ENCODE data around the gene FMN2.

- TF ChIP-seq, protein P1, sequence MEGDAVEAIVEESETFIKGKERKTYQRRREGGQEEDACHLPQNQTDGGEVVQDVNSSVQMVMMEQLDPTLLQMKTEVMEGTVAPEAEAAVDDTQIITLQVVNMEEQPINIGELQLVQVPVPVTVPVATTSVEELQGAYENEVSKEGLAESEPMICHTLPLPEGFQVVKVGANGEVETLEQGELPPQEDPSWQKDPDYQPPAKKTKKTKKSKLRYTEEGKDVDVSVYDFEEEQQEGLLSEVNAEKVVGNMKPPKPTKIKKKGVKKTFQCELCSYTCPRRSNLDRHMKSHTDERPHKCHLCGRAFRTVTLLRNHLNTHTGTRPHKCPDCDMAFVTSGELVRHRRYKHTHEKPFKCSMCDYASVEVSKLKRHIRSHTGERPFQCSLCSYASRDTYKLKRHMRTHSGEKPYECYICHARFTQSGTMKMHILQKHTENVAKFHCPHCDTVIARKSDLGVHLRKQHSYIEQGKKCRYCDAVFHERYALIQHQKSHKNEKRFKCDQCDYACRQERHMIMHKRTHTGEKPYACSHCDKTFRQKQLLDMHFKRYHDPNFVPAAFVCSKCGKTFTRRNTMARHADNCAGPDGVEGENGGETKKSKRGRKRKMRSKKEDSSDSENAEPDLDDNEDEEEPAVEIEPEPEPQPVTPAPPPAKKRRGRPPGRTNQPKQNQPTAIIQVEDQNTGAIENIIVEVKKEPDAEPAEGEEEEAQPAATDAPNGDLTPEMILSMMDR (conservative IDR thresholded peaks at IDR 0.05) = peak; percentile 50; the same call in 1 of the 2 replicates
- no peak for TF ChIP-seq EZH2 (IDR thresholded peaks at IDR 0.05; ENCODE audit: low read depth)
Observed at GRCh38 chr1:240169188-240169587, 77.5 kb downstream of the FMN2 start.
